Measurements from ENCODE around the gene RHEBL1. TPM values are rescaled to one million over a fixed set of nuclear protein-coding genes. Genes with fewer than 3 reads are reported as not detected.
A peak's percentile ranks its signal among the peaks of the same experiment; 100 is the strongest.

RHEBL1 gene
- total RNA-seq, 1 donor from 2014 or later: 8.6 TPM

DNA sequence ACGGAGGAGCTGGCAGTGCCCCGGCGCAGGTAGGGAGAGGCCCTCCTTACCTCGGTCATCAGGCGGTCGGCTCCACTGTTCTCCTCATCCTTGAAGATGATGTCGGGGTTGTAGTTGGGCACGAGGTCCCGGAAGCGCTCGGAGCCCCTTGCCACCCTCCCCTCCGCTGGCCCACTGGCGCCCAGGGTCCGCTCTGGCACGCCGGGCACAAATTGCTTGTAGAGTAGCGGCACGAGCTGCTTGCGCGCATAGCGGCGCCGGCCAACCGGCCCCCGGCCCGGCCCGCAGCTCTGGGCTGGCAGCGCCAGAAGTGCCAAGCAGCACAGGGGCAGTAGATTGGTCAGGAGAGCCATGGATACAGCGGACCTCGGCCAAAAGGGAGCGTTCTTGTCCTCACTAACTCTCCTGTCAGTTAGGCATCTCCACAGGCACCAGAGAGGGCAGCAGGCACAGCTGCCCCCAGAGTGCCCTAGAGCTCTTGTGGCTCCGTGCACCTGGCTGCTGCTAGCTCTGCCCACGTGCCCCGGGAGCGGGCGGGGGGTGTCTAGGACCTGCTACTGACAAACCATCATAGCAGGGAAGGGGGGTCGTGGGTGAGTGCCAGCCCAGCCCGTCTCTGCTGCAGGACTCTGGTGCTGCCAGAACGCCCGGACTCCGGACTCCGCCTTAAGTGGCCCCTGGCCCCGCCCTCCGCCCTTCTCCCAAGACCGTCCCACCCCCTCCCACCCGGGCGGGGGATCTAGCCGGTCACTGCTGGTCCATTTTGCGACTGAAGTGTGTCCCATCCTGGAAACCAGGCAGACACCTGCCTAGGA, 24.6 kb upstream of the RHEBL1 start, which contains the start of gene DHH:
Gene DHH, minus strand, starts transcription at position 642 of the 815 bp plus-strand sequence. Its CDS starts 289 bp downstream, at position 353.
- H3K9me3 Mint-ChIP-seq: no peaks in the 10 kb centered on the region
- peak within 1 kb of the TSS; percentile 53 for H3K27ac Mint-ChIP-seq
- H3K4me3 Mint-ChIP-seq: peak within 1 kb of the TSS; percentile 38
- peaks cover 50% of the 10 kb centered on the region for H3K27me3 Mint-ChIP-seq (ENCODE audit: insufficient read depth)
- peaks cover 49% of the 10 kb centered on the region for H3K4me1 Mint-ChIP-seq (ENCODE audit: low read depth)
- H3K36me3 Mint-ChIP-seq (ENCODE audit: low read depth): peaks cover 28% of the 10 kb centered on the region
- intact Hi-C loops (cut with micrococcal nuclease): loop anchor here (5.0 kb wide), 1 partner anchor 248 kb away; no protein-coding TSS in a partner anchor
- no peak for DNase-seq (ENCODE audit: low spot score)

DNA sequence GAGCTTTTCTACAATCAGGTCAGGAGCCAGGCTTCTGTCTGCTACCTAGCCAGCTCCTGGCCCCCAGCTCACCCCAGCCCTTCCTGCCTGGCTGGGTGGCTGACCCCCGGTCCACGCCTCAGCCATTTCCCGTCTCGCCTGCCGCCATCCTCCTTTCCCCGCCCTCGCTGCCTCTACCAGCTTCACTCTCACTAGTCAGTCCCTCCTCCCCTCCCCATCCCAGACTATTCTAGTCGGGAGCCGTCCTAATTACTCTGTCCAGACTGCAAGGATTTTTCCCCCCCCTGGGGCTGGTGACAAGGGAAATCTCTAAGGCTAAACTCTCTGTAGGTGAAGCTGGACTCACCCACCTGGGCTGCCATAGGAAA, 24.0 kb upstream of the RHEBL1 start:
- no peak for DNase-seq (ENCODE audit: low spot score)
- intact Hi-C loops (cut with micrococcal nuclease): loop anchor here (2.0 to 5.0 kb wide), 2 partner anchors 113 to 249 kb away; no protein-coding TSS in a partner anchor
- peaks cover 28% of the 10 kb centered on the region for H3K36me3 Mint-ChIP-seq (ENCODE audit: low read depth)
- H3K27ac Mint-ChIP-seq: no peak overlapping the region
- no peaks in the 10 kb centered on the region for H3K9me3 Mint-ChIP-seq
- peaks cover 51% of the 10 kb centered on the region for H3K27me3 Mint-ChIP-seq (ENCODE audit: insufficient read depth)
- H3K4me3 Mint-ChIP-seq: no peak overlapping the region
- peaks cover 51% of the 10 kb centered on the region for H3K4me1 Mint-ChIP-seq (ENCODE audit: low read depth)

DNA sequence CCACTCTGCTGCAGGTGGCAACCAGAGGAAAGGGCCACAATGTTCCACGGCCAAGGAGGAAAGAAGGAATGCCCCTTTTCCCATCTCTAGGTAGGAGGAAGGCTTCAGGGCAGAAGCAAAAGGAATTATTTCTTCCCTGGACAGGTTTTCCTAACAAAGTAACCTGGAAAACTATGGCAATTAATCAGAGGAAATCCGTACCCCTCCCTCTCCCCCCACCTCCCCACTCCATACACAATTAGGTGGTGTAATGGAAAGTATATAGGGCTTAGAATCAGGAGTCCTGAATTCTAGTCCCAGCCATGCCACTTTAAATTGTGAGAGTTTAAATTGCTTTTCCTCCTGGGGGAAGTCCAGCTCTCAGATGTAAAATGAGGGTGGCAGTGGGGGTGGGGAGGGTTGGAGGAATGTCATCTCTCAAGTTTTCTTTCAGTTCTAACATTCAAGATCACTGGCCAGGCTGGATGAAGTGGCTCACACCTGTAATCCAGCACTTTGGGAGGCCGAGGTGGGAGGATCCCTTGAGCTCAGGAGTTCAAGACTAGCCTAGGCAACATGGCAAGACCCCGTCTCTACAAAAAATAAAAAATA, 23.1 kb upstream of the RHEBL1 start:
- intact Hi-C loops (cut with micrococcal nuclease): loop anchor here (1.0 to 5.0 kb wide), 4 partner anchors 29 to 249 kb away; partner anchors contain the start of gene DDN
- Mint-ChIP-seq H3K36me3 (ENCODE audit: low read depth) (peaks cover 20% of the 10 kb centered on the region), H3K9me3 (no peaks in the 10 kb centered on the region), H3K4me1 (ENCODE audit: low read depth) (peaks cover 60% of the 10 kb centered on the region), H3K27ac (no peak overlapping the region), H3K27me3 (ENCODE audit: insufficient read depth) (peaks cover 55% of the 10 kb centered on the region), H3K4me3 (no peak overlapping the region)
- no peak for DNase-seq (ENCODE audit: low spot score)

- intact Hi-C loops (cut with micrococcal nuclease): loop anchor here (1.0 to 5.0 kb wide), 4 partner anchors 28 to 250 kb away; partner anchors contain the start of gene DDN
- no peaks in the 10 kb centered on the region for H3K9me3 Mint-ChIP-seq
- peak overlapping the region; percentile 61 for H3K27ac Mint-ChIP-seq
- peak; percentile 39 for DNase-seq (ENCODE audit: low spot score)
- peaks cover 66% of the 10 kb centered on the region for H3K4me1 Mint-ChIP-seq (ENCODE audit: low read depth)
- H3K36me3 Mint-ChIP-seq (ENCODE audit: low read depth): peaks cover 18% of the 10 kb centered on the region
- H3K4me3 Mint-ChIP-seq: peak overlapping the region; percentile 45
- peaks cover 55% of the 10 kb centered on the region for H3K27me3 Mint-ChIP-seq (ENCODE audit: insufficient read depth)
Measured at GRCh38 chr12:49092086-49092815, 22.5 kb upstream of the RHEBL1 start.

DNA sequence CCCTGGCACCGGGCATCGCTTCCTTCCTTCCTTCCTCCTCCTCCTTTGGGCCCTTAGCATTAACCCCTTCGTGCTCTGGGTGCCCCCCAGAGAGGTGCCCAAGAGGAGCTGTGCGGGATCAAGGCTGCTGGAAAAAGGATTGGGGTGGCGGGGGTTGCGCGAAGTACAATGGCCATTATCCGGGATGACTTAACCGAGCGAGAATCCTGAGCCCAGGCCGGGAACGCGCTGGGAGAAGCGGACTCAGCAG, 22.0 kb upstream of the RHEBL1 start:
- intact Hi-C loops (cut with micrococcal nuclease): loop anchor here (1.0 to 5.0 kb wide), 4 partner anchors 27 to 251 kb away; partner anchors contain the start of gene DDN
- H3K4me3 Mint-ChIP-seq: peak overlapping the region; percentile 45
- H3K27ac Mint-ChIP-seq: no peak overlapping the region
- peaks cover 55% of the 10 kb centered on the region for H3K27me3 Mint-ChIP-seq (ENCODE audit: insufficient read depth)
- peaks cover 18% of the 10 kb centered on the region for H3K36me3 Mint-ChIP-seq (ENCODE audit: low read depth)
- peaks cover 71% of the 10 kb centered on the region for H3K4me1 Mint-ChIP-seq (ENCODE audit: low read depth)
- no peaks in the 10 kb centered on the region for H3K9me3 Mint-ChIP-seq
- DNase-seq (ENCODE audit: low spot score): no peak

DNA sequence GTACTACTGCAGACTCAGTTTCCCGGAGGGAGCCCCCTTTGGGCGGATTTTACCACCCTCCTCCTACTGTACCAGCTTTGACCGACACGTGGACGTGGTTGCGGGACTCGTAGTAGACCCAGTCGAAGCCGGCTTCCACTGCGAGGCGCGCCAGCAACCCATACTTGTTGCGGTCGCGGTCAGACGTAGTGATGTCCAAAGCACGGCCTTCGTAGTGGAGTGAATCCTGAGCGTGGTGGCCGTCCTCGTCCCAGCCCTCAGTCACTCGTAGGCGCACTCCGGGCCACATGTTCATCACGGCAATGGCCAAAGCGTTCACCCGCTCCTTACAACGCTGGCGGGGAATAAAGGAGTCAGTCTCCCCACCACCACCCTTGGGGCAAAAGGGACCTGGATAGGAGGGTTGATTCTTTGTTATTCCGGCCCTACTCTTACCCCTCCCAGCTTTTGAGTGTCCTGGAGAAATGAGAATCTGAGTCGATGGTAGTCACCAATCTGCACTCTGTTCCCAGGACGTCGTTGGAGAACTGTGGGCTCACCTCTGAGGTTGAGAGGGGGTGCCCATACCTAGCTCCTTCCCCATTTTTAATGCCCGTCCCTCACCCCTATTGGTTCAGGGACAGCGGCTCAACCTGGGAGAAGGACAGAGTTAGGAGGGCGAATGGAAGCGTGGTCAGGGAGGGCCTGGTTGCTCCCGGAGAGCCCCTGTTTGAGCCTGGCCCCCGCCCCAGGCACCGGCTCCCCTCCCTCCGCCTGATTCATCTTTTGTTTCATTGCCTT, 21.5 kb upstream of the RHEBL1 start:
- Mint-ChIP-seq H3K27ac (peak overlapping the region; percentile 61), H3K4me3 (peak overlapping the region; percentile 54), H3K27me3 (ENCODE audit: insufficient read depth) (peaks cover 55% of the 10 kb centered on the region), H3K9me3 (no peaks in the 10 kb centered on the region), H3K36me3 (ENCODE audit: low read depth) (peaks cover 14% of the 10 kb centered on the region), H3K4me1 (ENCODE audit: low read depth) (peaks cover 72% of the 10 kb centered on the region)
- intact Hi-C loops (cut with micrococcal nuclease): loop anchor here (5.0 kb wide), 1 partner anchor 251 kb away; no protein-coding TSS in a partner anchor
- DNase-seq (ENCODE audit: low spot score): no peak

DNA sequence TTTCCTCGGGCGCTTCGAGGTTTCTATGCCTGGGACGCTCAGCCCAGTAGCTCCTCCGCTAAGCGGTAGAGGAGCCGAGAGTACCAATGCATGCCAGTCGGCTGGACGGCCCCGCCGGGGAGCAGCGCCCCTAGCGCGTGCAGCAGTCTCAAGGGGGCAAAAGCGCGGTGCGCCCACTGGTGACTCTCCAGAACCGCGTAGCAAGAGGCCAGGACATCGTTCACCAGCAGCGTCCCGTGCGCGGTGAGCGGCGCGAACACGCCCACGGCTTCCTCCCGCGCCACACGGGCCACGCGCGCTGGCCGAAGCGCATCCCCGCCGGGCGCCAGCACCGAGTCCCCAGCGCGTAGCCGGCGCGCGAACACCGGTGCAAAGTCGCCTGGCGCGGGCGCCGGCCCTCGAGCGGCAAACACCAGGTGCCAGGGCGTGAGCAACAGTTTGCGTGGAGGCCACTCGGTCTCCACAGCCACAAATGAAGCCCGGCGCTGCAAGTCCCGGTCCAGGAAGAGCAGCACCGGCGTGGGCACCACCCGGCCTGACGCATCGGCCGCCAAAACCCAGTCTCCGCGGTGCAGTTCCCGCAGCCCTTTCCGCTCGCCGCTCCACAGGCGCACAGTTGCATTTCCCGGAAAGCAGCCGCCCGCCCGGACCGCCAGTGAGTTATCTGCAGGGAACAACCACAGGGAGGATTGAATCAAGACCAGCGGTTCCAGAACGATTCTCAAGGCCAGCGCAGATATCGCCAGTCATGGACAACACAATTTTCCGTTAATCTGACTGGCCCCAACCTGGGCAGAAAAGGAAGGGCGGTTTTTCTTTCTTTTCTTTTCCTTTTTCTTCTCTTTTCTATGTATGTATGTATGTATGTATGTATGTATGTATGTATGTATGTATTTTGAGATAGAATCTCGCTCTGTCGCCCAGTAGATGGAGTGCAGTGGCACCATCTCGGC, 20.3 kb upstream of the RHEBL1 start:
- Mint-ChIP-seq H3K4me1 (ENCODE audit: low read depth) (peaks cover 68% of the 10 kb centered on the region), H3K27me3 (ENCODE audit: insufficient read depth) (peaks cover 50% of the 10 kb centered on the region), H3K9me3 (no peaks in the 10 kb centered on the region), H3K4me3 (peak overlapping the region; percentile 77), H3K27ac (peak overlapping the region; percentile 71), H3K36me3 (ENCODE audit: low read depth) (peaks cover 5% of the 10 kb centered on the region)
- DNase-seq (ENCODE audit: low spot score): peak; percentile 30
- intact Hi-C loops (cut with micrococcal nuclease): loop anchor here (2.0 to 5.0 kb wide), 2 partner anchors 91 to 252 kb away; partner anchors contain the start of gene DDN

DNA sequence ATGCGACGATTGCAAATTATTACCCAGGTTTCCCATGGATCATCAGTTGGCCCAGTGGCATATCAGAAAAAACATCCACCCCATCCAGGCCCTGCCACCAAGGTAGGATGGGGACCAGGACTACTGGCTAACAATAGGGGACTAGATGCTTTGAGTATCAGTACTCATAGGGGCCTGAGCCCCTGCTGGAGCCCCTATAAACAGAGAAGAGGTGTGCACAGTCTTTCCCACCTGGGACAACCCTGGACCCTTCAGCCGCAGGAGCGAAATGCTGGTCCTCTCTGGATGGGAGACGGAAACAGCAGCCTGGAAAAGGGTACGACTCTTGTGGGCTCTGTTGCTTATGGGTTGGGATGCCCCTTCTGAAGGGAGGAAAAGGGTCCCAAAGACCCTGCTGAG, 19.2 kb upstream of the RHEBL1 start:
- Mint-ChIP-seq H3K9me3 (no peaks in the 10 kb centered on the region), H3K27ac (no peak overlapping the region), H3K4me1 (ENCODE audit: low read depth) (peaks cover 63% of the 10 kb centered on the region), H3K4me3 (peak overlapping the region; percentile 42), H3K27me3 (ENCODE audit: insufficient read depth) (peaks cover 44% of the 10 kb centered on the region), H3K36me3 (ENCODE audit: low read depth) (peaks cover 2% of the 10 kb centered on the region)
- no peak for DNase-seq (ENCODE audit: low spot score)
- intact Hi-C loops (cut with micrococcal nuclease): loop anchor here (1.0 to 2.0 kb wide), 7 partner anchors 9 to 146 kb away; partner anchors contain the start of genes DDN and LMBR1L

DNA sequence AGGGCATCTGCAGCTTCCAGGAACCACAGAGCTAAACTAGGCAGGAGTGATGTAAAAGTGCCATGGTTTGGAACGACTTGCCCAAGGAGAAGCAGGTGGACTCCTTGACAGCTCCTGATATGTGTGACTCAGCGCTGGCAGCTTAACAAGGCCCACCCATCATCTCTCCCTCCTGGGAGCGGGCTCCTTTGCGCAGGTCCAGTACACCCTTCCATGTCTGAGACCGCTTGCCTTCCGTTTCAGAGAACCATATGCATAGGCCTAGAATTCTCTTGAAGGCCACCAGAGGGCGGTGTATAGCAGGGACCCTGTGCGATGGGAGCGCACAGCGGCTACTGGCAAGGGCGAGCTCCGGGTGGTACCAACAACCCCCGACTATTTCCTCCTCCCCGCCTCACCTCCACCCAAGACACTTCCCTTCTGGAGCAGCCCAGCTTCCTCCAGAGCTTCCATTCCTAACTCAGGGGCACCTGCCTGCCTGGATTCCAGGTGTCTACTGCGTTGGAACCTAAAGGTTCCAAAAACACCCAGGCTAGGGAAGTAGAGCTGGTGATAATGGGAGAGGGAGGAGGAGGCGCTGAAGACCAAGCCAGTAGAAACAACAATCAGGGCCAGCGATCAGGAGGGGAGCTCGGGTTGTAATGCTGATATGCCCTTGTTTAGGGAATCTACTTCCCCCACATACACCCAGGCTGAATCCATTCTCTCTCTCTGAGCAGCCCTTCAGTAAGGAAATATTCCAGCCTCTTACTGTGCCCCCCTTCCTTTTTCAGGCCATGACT, 18.6 kb upstream of the RHEBL1 start:
- Mint-ChIP-seq H3K4me1 (ENCODE audit: low read depth) (peaks cover 57% of the 10 kb centered on the region), H3K36me3 (ENCODE audit: low read depth) (peaks cover 2% of the 10 kb centered on the region), H3K9me3 (no peaks in the 10 kb centered on the region), H3K27ac (no peak overlapping the region), H3K27me3 (ENCODE audit: insufficient read depth) (peaks cover 38% of the 10 kb centered on the region), H3K4me3 (peak overlapping the region; percentile 42)
- intact Hi-C loops (cut with micrococcal nuclease): loop anchor here (1.0 to 2.0 kb wide), 7 partner anchors 10 to 147 kb away; partner anchors contain the start of genes DDN and LMBR1L
- DNase-seq (ENCODE audit: low spot score): peak; percentile 67

DNA sequence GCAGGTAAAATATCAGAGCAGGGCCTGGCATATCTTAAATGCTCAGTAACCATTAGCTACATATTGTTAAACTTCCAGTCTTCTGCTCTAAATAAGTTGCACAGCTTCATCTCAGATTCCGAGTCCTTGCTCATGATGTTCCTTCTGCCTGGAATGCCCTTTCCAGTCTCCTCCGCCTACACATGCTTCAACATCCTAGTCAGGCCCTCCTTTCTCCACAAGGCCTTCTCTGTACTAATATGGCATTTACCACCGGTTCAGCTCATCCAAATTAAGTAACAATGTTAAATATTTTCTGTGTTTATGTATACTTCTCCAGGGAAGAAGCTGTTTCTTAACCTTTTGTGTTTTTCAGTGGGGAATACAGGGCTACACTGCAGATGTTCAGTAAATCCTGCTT, 16.3 kb upstream of the RHEBL1 start:
- intact Hi-C loops (cut with micrococcal nuclease): no loop called here
- DNase-seq (ENCODE audit: low spot score): no peak
- Mint-ChIP-seq H3K9me3 (no peaks in the 10 kb centered on the region), H3K27ac (no peak overlapping the region), H3K36me3 (ENCODE audit: low read depth) (peaks cover 2% of the 10 kb centered on the region), H3K4me1 (ENCODE audit: low read depth) (peaks cover 37% of the 10 kb centered on the region), H3K27me3 (ENCODE audit: insufficient read depth) (peaks cover 17% of the 10 kb centered on the region), H3K4me3 (no peak overlapping the region)

GRCh38 chr12:49084438-49084837, 14.7 kb upstream of the RHEBL1 start:
- peaks cover 23% of the 10 kb centered on the region for H3K4me1 Mint-ChIP-seq (ENCODE audit: low read depth)
- intact Hi-C loops (cut with micrococcal nuclease): no loop called here
- H3K36me3 Mint-ChIP-seq (ENCODE audit: low read depth): no peaks in the 10 kb centered on the region
- no peak overlapping the region for H3K4me3 Mint-ChIP-seq
- no peak overlapping the region for H3K27ac Mint-ChIP-seq
- H3K27me3 Mint-ChIP-seq (ENCODE audit: insufficient read depth): peaks cover 7% of the 10 kb centered on the region
- no peaks in the 10 kb centered on the region for H3K9me3 Mint-ChIP-seq
- DNase-seq (ENCODE audit: low spot score): no peak
